Activated CD8-positive, alpha-beta memory T cell treated with anti-CD3 and anti-CD28 coated beads, Interleukin-2, amount 50 U/mL, for 1 hour (primary cell): Measurements from ENCODE around the gene FAM53B.

Experiments
- DNase-seq: peaks from one replicate; pipeline ENCODE4 v3.0.0-alpha.2; 2020; ENCODE audit errors: extremely low read depth

FAM53B gene

DNA sequence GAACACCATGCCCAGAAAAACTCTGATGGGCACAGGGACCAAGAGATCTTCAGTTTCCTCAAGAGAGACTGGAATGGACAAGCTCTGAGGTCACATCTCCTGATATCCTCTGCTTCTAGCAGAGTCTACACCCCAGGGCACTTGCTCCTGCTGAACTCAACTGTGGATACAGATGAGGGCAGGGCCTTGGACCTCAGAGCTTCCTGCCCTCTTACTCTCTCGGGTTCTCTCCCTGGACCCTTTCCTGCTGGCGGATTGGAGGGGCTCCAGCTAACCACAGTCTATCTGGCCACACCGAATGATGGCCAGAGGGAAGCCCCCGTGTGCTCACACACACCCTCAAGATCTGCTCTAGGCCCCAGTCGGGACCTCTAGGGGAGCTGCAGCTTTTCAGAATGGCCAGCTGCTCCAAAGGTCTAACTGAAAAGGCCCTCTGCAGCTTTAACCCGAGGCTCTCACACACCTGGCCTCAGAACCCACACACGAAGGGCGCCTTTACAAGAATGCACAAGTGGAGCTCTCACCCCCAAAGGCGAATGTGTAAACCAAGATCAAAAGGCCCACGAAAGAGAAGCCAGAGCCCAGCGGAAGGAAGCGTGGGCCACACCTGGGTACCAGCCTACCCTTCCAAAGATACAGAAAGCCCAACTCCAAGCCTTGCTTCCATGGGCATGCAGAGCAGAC, 65.5 kb downstream of the FAM53B start:
- DNase-seq = no peak

DNA sequence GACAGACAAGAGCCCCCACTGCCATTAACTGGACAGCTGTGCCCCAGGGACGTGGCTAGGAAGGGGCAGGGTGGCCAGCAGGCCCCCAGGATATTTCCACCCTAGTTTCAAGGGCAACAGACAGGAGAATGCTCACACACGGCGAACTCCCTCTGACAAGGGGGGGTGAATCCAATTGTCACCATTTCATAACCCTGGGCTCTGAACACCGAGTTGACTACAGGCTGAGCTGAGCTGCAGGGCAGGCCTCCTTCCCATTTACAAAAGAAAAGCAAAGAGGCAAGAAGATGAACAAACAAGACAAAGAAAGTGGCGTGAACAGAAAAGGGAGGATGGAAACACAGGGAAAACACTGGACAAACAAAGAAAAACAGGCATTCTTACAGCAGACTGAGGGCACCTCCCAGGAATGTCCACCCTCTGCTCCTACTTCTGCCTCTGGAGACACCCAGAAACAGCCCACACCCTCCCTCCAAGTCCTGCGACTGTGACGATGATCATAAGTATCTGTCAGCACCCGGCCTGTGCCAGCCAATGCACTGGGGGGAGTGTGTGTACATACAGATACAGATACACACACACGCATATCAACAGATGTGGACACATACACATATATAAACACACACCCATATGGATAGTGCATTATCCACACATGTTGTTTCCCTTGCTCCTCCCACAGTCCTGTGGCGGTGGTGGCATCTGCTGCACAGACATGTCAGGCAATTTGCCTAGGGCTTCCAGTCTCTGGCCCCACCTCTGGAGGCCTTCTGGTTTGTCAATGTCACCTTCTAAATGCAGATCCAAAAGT, 66.2 kb downstream of the FAM53B start:
- no peak for DNase-seq

DNA sequence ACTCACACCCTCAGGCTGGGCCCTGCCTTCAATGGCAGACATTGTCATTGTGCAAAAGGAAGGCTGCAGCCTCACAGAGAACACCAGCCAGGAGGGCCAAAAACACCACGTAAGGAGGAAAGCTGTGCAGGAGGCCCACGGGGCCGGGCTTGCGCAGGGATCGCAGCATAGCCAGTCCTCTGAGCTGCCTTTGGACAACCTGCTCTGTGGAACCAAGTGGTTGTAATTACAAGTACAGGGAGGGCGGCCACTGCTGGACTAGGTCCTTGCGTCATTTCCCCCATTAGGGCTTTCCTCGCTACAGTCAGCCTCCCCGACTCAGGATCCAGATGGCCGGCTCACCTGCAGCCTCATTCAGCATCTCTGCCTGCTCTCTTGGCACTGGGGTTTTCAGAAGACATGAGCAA, 66.9 kb downstream of the FAM53B start:
- DNase-seq = no peak

DNA sequence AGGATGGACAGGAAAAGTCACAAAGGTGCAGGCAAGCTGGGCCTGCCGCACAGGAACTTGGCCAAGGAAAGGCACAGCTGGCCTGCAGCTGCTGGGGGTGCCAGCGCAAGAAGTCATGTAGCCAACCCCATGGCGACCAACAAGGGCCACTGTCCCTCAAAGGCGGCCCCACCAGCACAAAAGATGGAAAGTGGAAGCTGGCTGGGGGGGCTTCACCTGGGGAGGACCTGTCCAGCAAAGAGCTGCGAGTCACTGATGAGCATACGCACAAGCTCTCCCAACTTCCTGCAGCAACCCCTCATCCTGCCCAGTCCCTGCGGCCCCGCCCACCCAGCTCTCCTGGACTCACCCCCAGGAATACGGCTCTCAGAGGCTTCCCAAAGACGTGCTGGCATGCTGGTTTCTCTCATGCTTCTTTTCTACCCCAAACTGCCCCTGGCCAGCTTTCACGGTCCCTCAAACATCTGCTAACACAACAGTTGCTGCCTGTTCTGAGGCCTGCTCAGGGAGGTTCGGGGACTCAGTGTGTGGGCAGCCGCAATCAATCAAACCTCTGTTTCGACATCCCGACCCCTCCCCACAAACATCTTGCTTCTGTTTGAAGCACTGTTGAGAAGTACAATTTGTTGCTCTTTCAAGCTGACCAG, 67.6 kb downstream of the FAM53B start:
- no peak for DNase-seq

DNA sequence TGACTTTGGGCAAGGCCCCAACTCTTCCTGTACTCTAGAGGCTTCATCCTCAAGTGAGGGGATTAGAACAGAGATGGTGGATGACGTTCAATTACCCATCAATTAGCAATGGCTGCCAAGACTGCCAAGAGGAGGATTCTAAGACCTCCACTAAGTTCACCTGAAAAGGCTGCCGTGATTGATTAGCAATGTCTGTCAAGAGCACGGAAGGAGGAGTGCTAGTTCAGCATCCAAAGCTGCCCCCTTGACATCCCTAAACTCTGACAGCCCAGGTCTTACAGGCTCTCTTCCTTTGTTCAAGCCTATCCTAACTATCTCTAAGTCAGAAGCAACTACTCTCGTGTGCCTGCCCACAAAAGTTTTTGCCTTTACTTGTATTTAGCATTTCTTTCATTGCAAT, 68.4 kb downstream of the FAM53B start:
- DNase-seq = no peak

DNA sequence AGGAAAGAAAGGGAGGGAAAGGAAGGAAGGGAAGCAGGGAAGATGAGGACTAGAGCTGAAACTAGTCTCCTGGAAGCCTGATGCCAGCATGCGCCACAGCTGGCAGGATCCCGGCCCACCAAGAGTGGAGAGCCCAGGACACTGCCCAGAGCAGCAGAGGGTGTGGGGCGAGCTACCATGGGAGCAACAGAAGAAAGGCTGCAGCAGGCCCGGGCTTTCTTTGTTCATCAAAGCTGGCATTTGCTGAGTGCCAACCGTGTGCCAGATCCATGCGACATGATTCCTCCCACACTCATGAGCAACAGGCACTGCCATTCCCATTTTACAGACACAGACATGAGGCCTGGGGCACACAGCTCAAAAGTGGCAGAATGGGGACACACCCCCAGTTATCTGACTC, 68.9 kb downstream of the FAM53B start:
- no peak for DNase-seq

DNA sequence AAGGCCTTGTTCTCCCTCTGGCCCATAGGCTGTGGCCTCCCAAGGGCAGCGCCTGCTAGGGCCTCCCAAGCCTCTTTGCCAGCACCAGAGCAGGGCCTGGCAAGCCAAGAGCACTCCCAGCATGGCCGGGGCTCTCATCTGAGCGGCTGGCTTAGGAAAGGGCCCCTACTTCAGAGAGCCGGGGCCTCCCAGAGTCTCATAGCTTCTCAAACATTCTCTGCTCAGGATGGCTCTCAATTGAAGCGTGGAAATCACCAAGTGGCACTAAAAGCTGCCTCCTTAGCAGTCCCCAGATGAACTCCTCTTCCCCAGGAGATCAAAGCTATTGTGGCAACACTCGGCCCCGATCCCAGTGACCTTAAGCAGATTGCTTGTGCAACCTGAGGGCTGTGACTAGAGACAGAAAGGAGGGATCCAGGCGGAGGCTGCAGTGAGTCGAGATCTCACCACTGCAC, 69.4 kb downstream of the FAM53B start:
- no peak for DNase-seq

DNA sequence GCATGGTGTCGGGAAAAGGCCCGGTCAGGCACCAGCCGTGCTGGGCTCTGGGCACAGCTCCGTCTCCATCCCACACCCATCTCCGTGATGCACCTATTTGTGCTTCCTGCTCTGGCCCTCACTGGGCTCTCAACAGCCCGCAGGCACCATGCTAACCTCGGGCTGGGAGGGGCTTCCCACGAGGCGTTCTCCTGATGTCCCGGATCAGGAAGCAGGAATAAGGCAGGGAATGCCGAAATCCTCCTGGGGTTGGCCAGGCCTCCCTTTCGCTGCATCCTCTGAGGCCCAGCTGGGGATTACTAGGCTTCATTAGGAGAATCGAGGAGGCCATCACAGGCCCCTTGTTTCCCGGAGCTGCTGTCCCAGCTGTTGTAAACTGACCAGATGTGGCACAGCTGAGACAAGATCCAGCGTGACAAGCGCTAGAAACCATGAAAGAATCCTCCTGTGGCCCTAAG, 72.0 kb downstream of the FAM53B start:
- no peak for DNase-seq

DNA sequence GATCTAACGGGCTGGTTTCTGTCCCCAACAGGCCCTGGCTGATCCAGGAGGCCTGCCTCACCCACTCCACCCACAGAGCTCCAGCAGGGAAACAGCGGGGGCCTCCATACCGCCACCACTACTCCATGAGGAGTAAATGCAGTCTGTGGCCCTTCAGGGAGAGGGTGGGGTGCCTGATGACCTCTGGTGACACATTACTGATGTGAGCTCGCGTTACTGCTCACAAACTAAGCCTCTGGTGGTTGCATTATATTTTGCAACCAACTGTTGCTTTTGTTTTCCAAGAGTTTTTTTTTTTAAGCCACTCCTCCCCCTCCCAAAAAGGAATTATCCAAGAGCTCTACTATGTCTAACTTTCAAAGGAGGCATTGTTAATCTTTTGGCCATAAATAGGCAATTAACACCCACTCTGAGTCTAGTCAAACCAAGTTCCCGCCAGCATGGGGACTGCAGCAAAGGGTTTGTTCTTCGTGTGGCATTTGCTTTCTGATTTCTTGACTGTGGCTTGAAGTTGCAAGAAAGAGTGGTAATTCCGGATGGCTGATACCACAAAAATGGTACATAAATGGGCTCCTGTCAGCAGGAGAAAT, 72.6 kb downstream of the FAM53B start:
- DNase-seq = no peak

DNA sequence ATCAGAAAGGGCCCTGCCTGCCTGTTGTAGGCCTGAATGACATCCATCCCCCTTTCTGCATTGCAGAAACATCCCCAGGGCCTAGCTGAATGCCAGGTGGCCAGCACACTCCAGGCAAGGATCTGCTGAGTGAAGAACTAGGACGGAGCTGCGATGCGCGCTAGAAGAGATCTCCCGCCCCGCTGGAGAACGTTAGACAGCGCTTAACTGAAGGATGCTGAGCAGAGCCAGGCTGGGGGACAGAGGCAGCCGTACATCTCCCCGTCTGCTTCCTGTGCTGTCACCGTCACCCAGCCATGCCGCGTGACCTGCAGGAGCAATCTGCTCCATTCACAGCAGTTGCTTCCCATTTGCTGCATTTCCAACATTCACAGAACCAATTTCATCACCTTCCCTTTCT, 73.3 kb downstream of the FAM53B start:
- DNase-seq = no peak

DNA sequence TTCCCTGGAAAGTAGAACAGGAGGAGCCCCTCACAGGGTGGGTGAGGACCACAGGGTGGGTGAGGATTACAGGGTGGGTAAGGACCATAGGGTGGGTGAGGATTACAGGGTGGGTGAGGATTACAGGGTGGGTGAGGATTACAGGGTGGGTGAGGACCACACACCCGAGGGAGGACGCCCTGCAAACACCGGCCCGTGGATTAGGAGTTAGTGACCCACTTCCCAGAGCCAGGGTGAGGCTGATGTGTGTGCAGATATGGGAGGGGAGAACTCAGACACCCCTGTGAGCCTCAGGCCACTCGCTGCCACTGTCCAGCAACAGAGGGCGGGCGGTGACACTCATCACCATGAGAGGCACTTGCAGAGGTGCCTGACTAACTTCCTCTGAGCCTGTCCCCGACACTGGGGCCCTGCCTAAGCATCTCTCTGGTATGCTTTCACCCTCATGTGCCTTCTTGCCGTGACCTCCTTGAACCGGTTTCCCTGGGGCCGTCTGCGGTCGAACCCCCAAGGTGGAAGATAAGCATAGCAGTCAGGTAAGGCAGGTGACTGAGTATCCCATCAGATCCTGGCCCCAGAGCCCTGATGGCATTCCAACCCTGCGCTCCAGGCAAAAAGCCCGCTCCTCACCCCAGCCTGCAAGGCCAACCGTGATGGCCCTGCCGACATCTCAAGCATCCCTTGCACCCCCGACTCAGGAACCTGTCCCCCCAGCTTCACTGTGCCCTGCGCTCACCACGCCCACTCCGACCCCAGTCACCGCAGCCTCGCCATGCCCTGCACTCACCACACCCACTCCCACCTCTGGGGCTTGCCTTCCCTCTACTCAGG, 74.1 kb downstream of the FAM53B start:
- DNase-seq = no peak

DNA sequence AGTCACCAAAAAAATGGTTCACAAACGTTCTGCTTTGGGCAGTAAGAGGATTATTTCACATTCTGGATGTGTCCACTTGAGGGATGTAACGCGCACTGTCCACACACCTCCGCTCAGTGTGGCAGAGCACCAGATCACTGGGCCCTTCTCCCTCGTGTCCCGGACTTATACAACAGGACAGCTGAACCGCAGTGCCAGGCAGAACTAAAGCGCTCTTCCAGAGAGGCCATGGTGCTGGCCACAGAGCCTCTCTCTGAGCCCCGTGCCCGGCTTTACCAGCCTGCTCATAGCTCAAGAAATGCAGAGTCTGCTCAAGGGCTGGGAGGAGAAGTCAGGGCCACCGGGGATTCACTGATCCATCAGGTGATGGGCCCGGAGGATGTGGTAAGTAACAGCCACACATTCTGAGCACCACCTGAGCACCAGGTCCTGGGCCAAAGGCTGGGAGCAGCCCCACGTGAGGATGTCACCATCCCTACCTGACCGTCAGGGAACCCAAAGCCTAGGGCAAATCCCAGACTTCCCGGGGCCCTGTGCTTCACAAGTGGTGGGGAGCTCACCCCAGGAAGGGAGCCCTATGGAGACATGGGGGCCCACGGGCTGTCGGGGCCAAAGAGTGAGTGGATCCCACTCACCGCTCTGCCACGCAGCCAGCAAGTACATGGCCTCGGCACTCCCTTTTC, 74.9 kb downstream of the FAM53B start:
- DNase-seq = no peak

DNA sequence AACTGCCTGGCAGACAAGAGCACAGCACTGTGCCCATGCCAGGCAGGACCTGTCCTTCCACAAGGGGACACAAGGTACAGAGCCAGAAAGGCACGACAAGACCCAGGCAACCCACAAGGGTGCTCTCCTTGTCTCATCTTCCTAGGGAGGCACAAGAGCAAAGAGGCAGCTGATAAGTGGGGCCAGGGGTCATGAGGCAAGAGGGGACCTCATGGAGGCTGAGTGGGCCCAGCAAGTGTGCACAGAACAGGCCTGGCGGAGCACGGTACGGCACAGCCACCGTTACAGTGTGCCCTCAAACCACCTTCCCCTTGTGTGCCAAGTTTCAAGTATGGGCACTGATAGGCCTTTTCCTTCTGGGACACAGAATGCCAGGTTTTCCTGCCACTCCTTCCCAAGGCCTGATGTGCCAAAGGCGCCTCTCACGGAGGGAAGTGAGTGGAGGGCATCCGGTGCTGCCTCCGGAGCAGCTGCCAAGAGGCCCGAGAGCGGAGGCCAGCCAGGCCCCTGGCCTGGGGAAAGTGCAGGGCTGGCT, 75.6 kb downstream of the FAM53B start:
- DNase-seq = no peak

DNA sequence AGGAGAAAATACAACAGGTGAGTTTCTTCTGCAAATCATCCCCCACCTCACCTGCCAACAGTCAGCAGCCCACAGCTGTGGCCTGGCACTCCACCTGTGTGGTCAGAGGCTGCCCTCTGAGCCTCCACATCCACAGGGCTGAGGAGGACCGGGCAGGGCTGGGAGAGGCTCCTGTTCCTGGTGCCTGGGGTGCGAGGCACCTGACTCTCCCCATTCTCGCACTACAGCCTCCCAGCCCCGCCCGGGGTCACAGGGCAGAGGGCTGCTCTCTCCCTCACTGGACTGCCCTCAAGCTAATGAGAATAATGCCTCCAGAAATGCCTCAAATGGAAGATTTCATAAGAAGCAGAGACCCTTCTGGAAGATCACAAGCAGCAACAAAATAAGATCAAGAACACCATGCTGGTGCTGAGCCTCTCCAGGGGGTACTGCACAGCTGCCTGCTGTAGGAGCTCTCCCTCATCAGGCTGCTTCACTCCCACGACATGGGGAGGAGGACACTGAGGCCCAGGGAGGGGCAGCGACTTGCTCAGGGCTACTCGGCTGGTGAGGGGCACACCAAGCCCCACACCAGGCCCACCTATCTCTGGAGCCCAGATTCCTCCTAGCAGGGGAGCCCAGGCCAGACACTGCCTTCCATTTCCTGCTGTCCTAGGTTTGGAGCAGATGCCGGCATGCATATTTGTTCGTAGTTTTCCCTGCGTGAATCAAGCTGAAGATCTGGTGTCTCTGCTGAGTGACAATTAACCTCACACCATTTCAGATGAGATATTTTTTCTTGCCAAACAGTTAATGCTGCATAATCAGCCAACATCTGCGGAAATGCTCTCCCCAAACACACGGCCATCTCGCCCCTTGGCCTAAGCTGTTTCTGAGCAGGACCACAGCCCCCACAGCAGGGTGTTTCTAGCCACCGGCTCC, 76.5 kb downstream of the FAM53B start:
- DNase-seq = no peak

DNA sequence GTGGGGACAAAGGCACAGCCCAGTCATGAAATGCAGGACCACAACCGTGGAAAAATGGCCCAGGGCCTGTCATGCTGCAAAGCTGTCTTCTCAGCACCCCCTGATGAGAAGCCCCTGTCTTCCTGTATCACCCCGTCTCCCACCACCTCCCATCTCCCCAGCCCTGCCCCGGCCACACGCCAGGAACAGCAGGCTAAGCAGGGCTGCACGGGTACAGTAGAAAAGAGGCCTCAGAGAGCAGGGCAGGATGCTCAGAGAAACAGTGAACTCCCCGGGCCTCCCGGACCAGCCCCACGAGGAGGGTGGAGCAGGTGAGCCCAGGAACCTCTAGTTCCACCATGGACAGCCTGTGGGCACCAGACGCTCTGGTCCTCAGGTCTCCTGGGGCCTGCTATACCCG, 77.7 kb downstream of the FAM53B start:
- DNase-seq = no peak

DNA sequence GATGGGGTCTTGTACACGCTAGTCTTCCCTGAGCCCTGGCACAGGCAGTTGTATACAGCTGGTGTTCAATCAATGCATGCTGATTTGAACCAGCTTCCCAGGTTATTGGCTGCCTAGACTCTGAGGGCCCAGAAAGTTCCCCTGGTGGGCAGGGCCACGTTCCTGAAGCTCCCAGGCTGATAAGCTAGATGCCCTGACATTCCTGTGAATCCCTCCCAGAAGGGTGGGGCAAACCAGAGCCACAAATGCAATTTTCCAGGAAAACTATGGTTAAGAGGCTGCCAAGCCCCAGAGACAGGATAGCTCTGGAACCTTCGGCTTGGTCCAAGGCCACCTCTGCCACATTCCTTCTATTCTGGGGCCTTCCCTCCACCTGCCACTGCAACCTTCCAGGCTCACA, 78.2 kb downstream of the FAM53B start:
- no peak for DNase-seq

DNA sequence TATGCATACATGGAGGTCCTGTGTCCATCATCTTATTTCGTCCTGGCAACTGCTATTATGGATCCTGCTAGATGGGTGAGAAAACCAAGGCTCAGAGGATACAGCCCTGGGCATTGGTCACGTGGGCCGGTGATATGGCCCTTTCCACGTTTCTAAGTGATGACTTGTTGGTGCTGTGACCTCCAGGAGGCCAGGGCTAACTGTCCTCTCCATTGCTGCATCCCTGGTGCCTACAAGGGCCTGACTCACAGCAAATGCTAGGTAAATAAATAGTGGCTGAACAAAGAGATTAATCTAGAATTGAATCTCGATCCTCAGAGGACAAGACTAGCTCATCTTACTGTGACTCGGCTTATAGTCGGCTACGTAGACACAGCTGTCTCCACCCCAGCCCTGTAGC, 78.6 kb downstream of the FAM53B start:
- DNase-seq = no peak

DNA sequence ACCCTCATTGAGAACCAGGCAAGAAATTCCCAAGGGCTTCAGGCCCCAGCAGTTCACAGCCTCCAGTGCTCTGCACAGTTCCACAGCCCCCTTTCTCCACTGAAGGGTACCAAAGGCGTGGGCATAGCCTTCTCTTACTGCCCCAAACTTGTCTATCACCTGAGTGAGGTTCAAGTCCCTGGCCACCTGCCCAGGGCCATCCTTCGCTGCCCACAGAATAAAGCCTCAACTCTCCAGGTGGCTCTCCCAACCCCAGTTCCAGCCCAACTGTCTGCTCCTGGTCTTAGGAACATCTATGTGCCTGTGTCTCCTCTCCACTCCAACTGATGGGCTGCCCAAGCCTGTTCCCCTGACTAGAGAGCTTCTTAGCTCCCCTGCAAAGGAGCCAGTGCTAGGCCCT, 79.1 kb downstream of the FAM53B start:
- no peak for DNase-seq

DNA sequence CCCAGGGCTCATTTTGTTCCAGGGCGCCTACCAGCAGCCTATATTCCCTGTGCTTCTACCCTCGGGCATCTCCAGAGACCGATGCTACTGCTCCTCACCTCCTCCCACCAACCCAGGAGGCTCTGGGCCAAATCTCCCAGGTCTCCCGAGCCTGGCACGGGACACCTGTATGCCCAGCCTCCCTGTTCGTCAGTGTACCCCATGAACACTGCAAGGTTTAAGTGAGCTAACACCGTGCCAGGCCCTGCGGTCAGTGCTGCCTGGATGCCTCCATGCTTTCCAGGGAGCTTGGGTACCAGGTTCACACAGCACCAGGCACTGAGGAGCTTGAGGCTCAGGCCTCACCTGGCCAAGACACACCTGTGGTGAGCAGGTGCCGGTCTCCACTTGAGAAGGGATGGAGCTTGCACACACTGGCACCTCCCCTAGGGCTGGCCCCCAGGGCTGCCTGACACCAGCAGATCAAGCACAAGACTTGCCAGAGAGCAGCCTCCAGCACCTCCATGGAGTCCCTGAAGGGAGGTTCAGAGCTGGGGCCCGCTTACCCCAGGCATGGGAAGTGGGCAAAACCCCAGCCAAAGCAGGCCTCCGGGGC, 80.3 kb downstream of the FAM53B start:
- no peak for DNase-seq
